Hepatocyte (in vitro differentiated cells): ENCODE measurements around the gene TRPM3.

Source experiments
- CTCF ChIP-seq: fragments of 200-600 bp; sonication (generic); IDR thresholded peaks from 2 replicates; pipeline ENCODE4 v1.5.1; 2016; ENCODE audit warnings: antibody characterized with exemption, mild to moderate bottlenecking; ENCODE audit not compliant: poor library complexity
- EZH2 ChIP-seq: fragments of 200-600 bp; sonication (generic); IDR thresholded peaks from 2 replicates; pipeline ENCODE4 v1.6.1; 2016; ENCODE audit warnings: antibody characterized with exemption, mild to moderate bottlenecking, borderline replicate concordance

DNA sequence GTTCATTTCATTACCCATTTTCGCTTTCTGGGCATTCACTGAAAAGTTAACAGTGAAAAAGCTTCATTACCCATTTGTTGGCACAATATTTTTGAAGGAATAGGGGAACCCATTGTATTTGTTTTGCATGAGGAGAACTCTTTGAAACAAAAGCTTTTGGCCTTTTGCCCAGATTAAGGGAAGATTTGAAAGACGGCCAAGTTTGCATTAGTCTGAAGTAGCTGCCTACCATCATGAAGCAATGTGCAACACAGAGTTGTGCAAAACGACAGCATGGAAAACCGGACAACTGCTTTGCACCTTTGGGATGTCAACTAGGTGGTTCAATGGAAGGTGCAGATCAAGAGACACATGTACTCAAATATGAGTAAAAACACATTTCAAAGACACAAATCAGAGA, 84.9 kb downstream of the TRPM3 start:
- TF ChIP-seq CTCF (no peak), EZH2 (no peak)
